HK-2 (cell line): ENCODE data around the gene PAK4.
"Not testable (repeated sequence)": the region's sequence is repeated elsewhere in the genome, so short reads cannot be mapped to it uniquely, and the experiment has no call there.

Source experiments
- DNase-seq: peaks from one replicate; pipeline ENCODE4 v3.0.0-alpha.2; 2018; ENCODE audit not compliant: unreplicated experiment

The PAK4 gene

GRCh38 chr19:39125554-39126311, at the start of gene PAK4:
Gene PAK4 (plus strand): TSS chr19:39125786. CDS start chr19:39169554, 43,768 bp downstream.
- peak; percentile 96 for DNase-seq

GRCh38 chr19:39077323-39077722, 48.3 kb upstream of the PAK4 start:
- DNase-seq, result no peak

- DNase-seq, result peak; percentile 38
These were observed 47.0 kb upstream of the PAK4 start for GRCh38 chr19:39078436-39079200.

DNA sequence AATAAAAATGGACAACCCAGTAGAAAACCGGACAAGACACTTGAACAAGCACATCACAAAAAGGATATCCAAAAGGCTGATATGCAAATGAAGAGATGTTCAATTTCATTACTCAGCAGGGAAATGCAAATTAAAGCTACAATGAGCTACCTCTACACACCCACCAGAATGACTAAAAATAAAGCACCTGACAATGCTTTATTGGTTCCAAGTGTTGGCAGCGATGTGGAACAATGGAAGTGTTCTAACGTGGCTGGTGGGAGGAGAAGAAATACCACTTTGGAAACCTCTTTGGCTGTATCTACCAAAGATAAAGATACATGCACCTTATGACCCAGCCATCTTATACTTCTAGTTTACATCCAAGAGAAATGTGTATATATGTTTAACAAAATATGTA, 45.2 kb upstream of the PAK4 start:
- no peak for DNase-seq

DNA sequence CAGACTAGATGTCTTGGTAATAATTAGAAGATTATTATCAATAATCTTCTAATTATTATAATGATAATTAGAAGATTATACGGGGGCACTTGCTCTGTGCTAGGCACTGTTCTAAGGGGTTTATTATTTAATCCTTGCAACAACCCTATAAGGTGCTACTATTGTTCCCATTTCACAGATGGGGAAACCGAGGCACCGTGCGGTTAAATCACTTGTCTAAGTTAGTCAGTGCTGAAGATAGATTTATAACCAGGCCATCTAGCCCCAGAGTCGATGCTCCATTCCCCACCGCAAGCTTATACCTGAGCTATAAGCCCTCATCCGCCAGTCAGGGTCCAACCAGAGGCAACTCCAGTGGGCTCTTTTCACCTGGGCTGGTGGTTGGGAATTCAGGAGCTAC, 43.4 kb upstream of the PAK4 start:
- no peak for DNase-seq

GRCh38 chr19:39082745-39083598, 42.6 kb upstream of the PAK4 start:
- DNase-seq, result no peak

DNA sequence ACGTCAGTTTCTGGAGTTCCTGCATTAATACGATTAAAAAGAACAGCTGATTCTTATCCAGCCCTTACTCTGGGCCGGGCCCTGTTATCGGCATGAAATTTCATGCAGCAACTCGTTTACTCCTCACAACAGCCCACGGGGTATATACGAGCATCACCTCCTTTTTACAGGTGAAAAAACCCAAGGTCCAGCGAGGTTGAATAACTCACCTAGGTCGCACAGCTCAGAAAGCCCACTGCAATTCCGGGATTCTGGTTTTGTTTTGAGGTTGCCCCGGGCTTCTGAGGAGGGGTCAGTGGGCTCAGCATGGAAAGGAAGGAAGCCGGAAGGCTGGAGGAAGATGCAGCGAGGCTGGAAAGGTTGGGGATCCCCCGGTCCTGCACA, 42.0 kb upstream of the PAK4 start:
- no peak for DNase-seq

DNA sequence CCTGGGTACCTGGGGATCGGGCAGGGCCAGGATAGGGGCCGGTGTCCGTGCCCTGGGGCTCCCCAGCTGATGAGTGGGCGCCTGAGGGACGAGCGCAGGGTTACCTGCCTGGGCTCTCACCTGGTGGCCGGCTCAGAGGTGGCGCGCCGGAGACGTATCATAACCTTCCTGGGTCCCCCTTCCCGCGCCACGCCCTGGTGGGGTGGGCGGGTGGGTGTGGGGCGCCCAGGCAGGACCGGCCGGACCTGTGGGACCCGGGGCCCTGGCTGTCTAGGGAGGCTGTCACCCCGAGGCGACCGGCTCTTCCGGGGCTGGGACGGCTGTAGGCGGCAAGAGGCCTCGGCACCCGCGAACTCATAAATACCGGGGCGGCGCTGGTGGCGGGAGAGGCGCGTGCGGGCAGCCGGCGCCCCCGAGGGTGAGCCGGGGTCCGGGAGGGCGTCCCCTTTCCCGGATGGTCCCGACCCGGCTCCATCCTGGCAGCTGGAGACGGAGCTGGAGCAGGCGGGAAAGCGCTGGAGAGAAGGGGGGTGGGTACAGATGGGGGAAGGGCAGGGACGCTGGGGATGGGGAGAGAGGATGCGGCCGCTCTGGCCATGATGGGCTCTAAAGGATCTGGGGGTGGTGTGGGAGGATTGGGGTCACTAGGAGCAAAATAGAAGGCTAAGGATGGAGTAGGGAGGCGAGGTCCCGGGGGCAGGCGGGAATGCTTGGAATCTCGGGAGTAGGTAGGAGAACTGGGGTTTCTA, 41.4 kb upstream of the PAK4 start, which contains the start of gene ACP7:
ACP7 (plus strand) TSS at position 386 of the 749 bp plus-strand sequence. CDS start 902 bp downstream, outside the sequence.
- no peak for DNase-seq

DNA sequence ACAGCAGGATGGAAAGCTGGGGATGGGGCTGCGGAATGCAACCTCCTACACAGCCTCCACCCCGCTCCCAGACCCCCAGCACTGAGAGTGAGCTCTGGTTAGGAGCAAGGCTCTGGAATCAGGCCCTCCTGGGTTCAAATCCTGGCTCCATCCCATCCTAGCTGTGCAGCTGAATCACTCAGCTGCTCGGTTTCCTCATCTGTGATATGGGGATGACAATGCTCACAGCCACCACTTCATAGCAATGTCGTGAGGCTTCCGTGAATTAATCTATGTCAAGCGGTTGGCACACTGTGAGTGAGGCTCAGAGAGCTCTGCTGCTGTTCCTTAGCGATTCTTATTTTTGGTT, 40.9 kb upstream of the PAK4 start:
- DNase-seq, result no peak

DNA sequence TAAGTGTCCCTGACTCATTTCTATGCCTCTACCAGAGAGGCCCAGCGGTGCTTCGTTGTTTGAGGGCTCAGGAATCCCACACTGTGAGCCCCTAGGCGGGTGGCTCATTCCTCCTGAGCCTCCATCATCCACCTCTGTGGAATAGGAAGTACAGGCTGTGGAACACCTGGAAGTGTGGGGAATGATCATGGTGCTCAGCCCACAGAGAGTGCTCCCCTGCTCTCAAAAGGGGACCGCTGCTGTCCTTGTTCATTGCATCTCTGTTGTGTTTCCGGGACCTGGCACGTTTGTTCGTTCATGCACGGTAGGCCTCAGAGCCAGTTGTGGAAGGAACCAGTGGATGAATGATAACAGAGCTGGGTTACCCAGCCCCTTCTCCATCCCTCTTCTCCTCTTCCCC, 40.2 kb upstream of the PAK4 start:
- DNase-seq, result no peak

GRCh38 chr19:39086386-39086785, 39.2 kb upstream of the PAK4 start:
- DNase-seq, result no peak

GRCh38 chr19:39087907-39088686, 37.5 kb upstream of the PAK4 start:
- DNase-seq, result no peak

DNA sequence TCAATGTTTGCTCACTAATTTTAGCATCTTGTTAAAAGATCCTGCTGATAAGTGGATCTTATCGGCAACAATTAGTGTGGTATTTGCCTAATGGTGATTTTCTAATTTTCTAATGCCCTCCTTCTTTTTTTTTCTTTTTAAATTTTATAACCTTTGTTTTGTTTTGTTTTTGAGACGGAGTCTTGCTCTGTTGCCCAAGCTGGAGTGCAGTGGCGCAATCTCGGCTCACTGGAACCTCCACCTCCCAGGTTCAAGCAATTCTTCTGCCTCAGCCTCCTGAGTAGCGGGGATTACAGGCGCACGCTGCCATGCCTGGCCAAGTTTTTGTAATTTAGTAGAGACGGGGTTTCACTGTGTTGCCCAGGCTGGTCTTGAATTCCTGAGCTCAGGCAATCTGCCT, 35.6 kb upstream of the PAK4 start:
- DNase-seq, result not testable (repeated sequence)

GRCh38 chr19:39090881-39091280, 34.7 kb upstream of the PAK4 start:
- DNase-seq, result no peak

GRCh38 chr19:39095799-39096540, 29.6 kb upstream of the PAK4 start:
- DNase-seq, result not testable (repeated sequence)

GRCh38 chr19:39097299-39097698, 28.3 kb upstream of the PAK4 start:
- DNase-seq, result no peak

GRCh38 chr19:39097721-39098120, 27.9 kb upstream of the PAK4 start:
- no peak for DNase-seq

GRCh38 chr19:39098365-39099269, 27.0 kb upstream of the PAK4 start:
- DNase-seq, result no peak

DNA sequence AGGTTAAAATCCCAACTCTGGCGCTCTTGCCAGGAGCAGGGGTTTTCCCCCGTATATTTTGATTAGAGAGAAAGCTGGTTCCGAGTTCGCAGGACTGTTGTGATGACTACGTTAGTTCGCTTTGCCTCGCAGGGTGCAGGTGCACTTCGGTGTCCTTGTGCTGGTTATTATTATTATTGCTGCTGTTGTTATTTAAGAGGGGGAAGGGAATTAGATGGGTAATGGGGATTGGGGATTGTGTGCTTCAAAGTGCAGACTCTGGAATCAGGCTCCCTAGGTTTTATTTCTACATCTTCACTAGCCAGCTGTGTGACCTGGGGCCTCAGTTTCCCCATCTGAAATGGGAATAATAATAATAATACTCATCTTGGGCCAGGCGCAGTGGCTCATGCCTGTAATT, 26.2 kb upstream of the PAK4 start:
- DNase-seq, result no peak
